ENCODE measurements around the gene TCOF1.
A peak's percentile ranks its signal among the peaks of the same experiment; 100 is the strongest.
"Not testable (repeated sequence)": the region's sequence is repeated elsewhere in the genome, so short reads cannot be mapped to it uniquely, and the experiment has no call there.

TCOF1 gene

GRCh38 chr5:150426165-150426564 is 68.7 kb downstream of the TCOF1 start:
- not testable (repeated sequence) for H3K36me3 Mint-ChIP-seq (ENCODE audit: low read depth); H3K9me3 Mint-ChIP-seq; H3K27me3 Mint-ChIP-seq; H3K4me1 Mint-ChIP-seq (ENCODE audit: low read depth); H3K4me3 Mint-ChIP-seq; DNase-seq; H3K27ac Mint-ChIP-seq

- Mint-ChIP-seq H3K4me3 (no peak overlapping the region), H3K9me3 (no peaks in the 10 kb centered on the region), H3K27ac (no peak overlapping the region), H3K27me3 (no peaks in the 10 kb centered on the region), H3K4me1 (ENCODE audit: low read depth) (no peaks in the 10 kb centered on the region), H3K36me3 (ENCODE audit: low read depth) (no peaks in the 10 kb centered on the region)
- no peak for DNase-seq
Observed at GRCh38 chr5:150428106-150428876, 70.8 kb downstream of the TCOF1 start.

GRCh38 chr5:150428978-150429377 is 71.5 kb downstream of the TCOF1 start:
- Mint-ChIP-seq H3K36me3 (ENCODE audit: low read depth) (no peaks in the 10 kb centered on the region), H3K27me3 (no peaks in the 10 kb centered on the region), H3K4me3 (no peak overlapping the region), H3K9me3 (no peaks in the 10 kb centered on the region), H3K27ac (no peak overlapping the region), H3K4me1 (ENCODE audit: low read depth) (no peaks in the 10 kb centered on the region)
- DNase-seq: no peak

GRCh38 chr5:150429410-150429873 is 71.9 kb downstream of the TCOF1 start:
- Mint-ChIP-seq H3K4me3 (no peak overlapping the region), H3K36me3 (ENCODE audit: low read depth) (no peaks in the 10 kb centered on the region), H3K9me3 (no peaks in the 10 kb centered on the region), H3K4me1 (ENCODE audit: low read depth) (no peaks in the 10 kb centered on the region), H3K27ac (no peak overlapping the region), H3K27me3 (no peaks in the 10 kb centered on the region)
- DNase-seq: no peak

- H3K27me3 Mint-ChIP-seq: no peaks in the 10 kb centered on the region
- H3K4me3 Mint-ChIP-seq: no peak overlapping the region
- no peaks in the 10 kb centered on the region for H3K9me3 Mint-ChIP-seq
- H3K27ac Mint-ChIP-seq: no peak overlapping the region
- peaks cover 4% of the 10 kb centered on the region for H3K4me1 Mint-ChIP-seq (ENCODE audit: low read depth)
- H3K36me3 Mint-ChIP-seq (ENCODE audit: low read depth): no peaks in the 10 kb centered on the region
- no peak for DNase-seq
Observed at GRCh38 chr5:150431048-150431447, 73.6 kb downstream of the TCOF1 start.

GRCh38 chr5:150431574-150431973 is 74.1 kb downstream of the TCOF1 start:
- no peak overlapping the region for H3K4me3 Mint-ChIP-seq

GRCh38 chr5:150434464-150434863 is 77.0 kb downstream of the TCOF1 start:
- Mint-ChIP-seq H3K9me3 (no peaks in the 10 kb centered on the region), H3K4me1 (ENCODE audit: low read depth) (peaks cover 11% of the 10 kb centered on the region), H3K4me3 (no peak overlapping the region), H3K36me3 (ENCODE audit: low read depth) (no peaks in the 10 kb centered on the region), H3K27ac (no peak overlapping the region), H3K27me3 (no peaks in the 10 kb centered on the region)
- no peak for DNase-seq

More at GRCh38 chr5:150431574-150431973, 74.1 kb downstream of the TCOF1 start:
- DNase-seq: no peak
- Mint-ChIP-seq H3K27me3 (no peaks in the 10 kb centered on the region), H3K4me1 (ENCODE audit: low read depth) (peaks cover 9% of the 10 kb centered on the region), H3K36me3 (ENCODE audit: low read depth) (no peaks in the 10 kb centered on the region), H3K27ac (no peak overlapping the region), H3K9me3 (no peaks in the 10 kb centered on the region)

GRCh38 chr5:150436141-150436680 is 78.7 kb downstream of the TCOF1 start:
- Mint-ChIP-seq H3K4me3 (no peak overlapping the region), H3K36me3 (ENCODE audit: low read depth) (no peaks in the 10 kb centered on the region), H3K4me1 (ENCODE audit: low read depth) (peaks cover 11% of the 10 kb centered on the region), H3K9me3 (no peaks in the 10 kb centered on the region), H3K27me3 (no peaks in the 10 kb centered on the region), H3K27ac (peak overlapping the region; percentile 87)
- peak; percentile 90 for DNase-seq

GRCh38 chr5:150438873-150439546 is 81.5 kb downstream of the TCOF1 start:
- DNase-seq: no peak
- Mint-ChIP-seq H3K4me3 (no peak overlapping the region), H3K4me1 (ENCODE audit: low read depth) (peaks cover 12% of the 10 kb centered on the region), H3K27me3 (no peaks in the 10 kb centered on the region), H3K36me3 (ENCODE audit: low read depth) (peaks cover 18% of the 10 kb centered on the region), H3K9me3 (no peaks in the 10 kb centered on the region), H3K27ac (no peak overlapping the region)

GRCh38 chr5:150440948-150441812 is 83.7 kb downstream of the TCOF1 start:
- H3K4me1 Mint-ChIP-seq (ENCODE audit: low read depth): peaks cover 18% of the 10 kb centered on the region

GRCh38 chr5:150441813-150442698 is 84.6 kb downstream of the TCOF1 start:
- H3K27ac Mint-ChIP-seq: peak overlapping the region; percentile 69
- peaks cover 21% of the 10 kb centered on the region for H3K4me1 Mint-ChIP-seq (ENCODE audit: low read depth)
- DNase-seq: no peak
- peaks cover 48% of the 10 kb centered on the region for H3K36me3 Mint-ChIP-seq (ENCODE audit: low read depth)
- H3K9me3 Mint-ChIP-seq: no peaks in the 10 kb centered on the region
- no peaks in the 10 kb centered on the region for H3K27me3 Mint-ChIP-seq
- H3K4me3 Mint-ChIP-seq: no peak overlapping the region

More at GRCh38 chr5:150440948-150441812, 83.7 kb downstream of the TCOF1 start:
- Mint-ChIP-seq H3K4me3 (no peak overlapping the region), H3K36me3 (ENCODE audit: low read depth) (peaks cover 40% of the 10 kb centered on the region), H3K27ac (peak overlapping the region; percentile 69), H3K9me3 (no peaks in the 10 kb centered on the region), H3K27me3 (no peaks in the 10 kb centered on the region)
- no peak for DNase-seq

- Mint-ChIP-seq H3K9me3 (no peaks in the 10 kb centered on the region), H3K27ac (no peak overlapping the region), H3K4me3 (no peak overlapping the region), H3K4me1 (ENCODE audit: low read depth) (peaks cover 27% of the 10 kb centered on the region), H3K36me3 (ENCODE audit: low read depth) (peaks cover 55% of the 10 kb centered on the region), H3K27me3 (no peaks in the 10 kb centered on the region)
- no peak for DNase-seq
Observed at GRCh38 chr5:150442699-150443080, 85.2 kb downstream of the TCOF1 start.

GRCh38 chr5:150443242-150444075 is 86.0 kb downstream of the TCOF1 start:
- H3K36me3 Mint-ChIP-seq (ENCODE audit: low read depth): peaks cover 62% of the 10 kb centered on the region
- no peak for DNase-seq
- H3K4me1 Mint-ChIP-seq (ENCODE audit: low read depth): peaks cover 35% of the 10 kb centered on the region
- peak overlapping the region; percentile 85 for H3K27ac Mint-ChIP-seq
- peak overlapping the region; percentile 8 for H3K4me3 Mint-ChIP-seq
- H3K27me3 Mint-ChIP-seq: no peaks in the 10 kb centered on the region
- no peaks in the 10 kb centered on the region for H3K9me3 Mint-ChIP-seq

Data from activated T-cell treated with anti-CD3 and anti-CD28 coated beads, Interleukin-2, amount 50 U/mL, for 24 hours (primary cell).